Mesendoderm (in vitro differentiated cells): ENCODE measurements around the gene IL11RA.
A peak's percentile ranks its signal among the peaks of the same experiment; 100 is the strongest.

Experiments
- DNase-seq: peaks from one replicate; pipeline ENCODE4 v3.0.0; 2013
- H2AK5ac ChIP-seq: 2 replicates; pipeline ENCODE4 v1.6.1; 2013; ENCODE audit warnings: low read length, inconsistent platforms
- H2BK120ac ChIP-seq: 2 replicates; pipeline ENCODE4 v1.6.1; 2013; ENCODE audit warnings: low read depth, mild to moderate bottlenecking, low read length, moderate library complexity, mixed read lengths
- H2BK15ac ChIP-seq: replicated peaks from 2 replicates; pipeline ENCODE4 v1.6.1; 2013; ENCODE audit warnings: low read depth, mild to moderate bottlenecking, moderate library complexity
- H2BK5ac ChIP-seq: 2 replicates; pipeline ENCODE4 v1.6.1; 2013; ENCODE audit warnings: low read length, inconsistent platforms
- H3K18ac ChIP-seq: 2 replicates; pipeline ENCODE4 v1.6.1; 2013; ENCODE audit warnings: mild to moderate bottlenecking, low read length, mixed read lengths
- H3K23ac ChIP-seq: one replicate; pipeline ENCODE4 v1.6.1; 2013; ENCODE audit warnings: low read length
- H3K27ac ChIP-seq: 2 replicates; pipeline ENCODE4 v1.5.1; 2013; ENCODE audit warnings: low read depth, mild to moderate bottlenecking, inconsistent platforms, low read length, moderate library complexity
- H3K27me3 ChIP-seq: 2 replicates; pipeline ENCODE4 v1.6.1; 2013; ENCODE audit warnings: low read length, control low read depth, mild to moderate bottlenecking, inconsistent platforms; ENCODE audit not compliant: insufficient read depth, poor library complexity
- H3K36me3 ChIP-seq: 2 replicates; pipeline ENCODE4 v1.6.1; 2013; ENCODE audit warnings: low read length, inconsistent platforms; ENCODE audit not compliant: control insufficient read depth, insufficient read depth
- H3K4ac ChIP-seq: one replicate; pipeline ENCODE4 v1.6.1; 2013; ENCODE audit warnings: low read depth, mild to moderate bottlenecking, low read length, moderate library complexity
- H3K4me1 ChIP-seq: 2 replicates; pipeline ENCODE4 v1.6.1; 2013; ENCODE audit warnings: low read depth, low read length, inconsistent platforms; ENCODE audit not compliant: control insufficient read depth
- H3K4me2 ChIP-seq: 2 replicates; pipeline ENCODE4 v1.6.1; 2013; ENCODE audit warnings: low read length
- H3K4me3 ChIP-seq: 2 replicates; pipeline ENCODE4 v1.5.1; 2013; ENCODE audit warnings: mild to moderate bottlenecking, low read length
- H3K56ac ChIP-seq: one replicate; pipeline ENCODE4 v1.6.1; 2013; ENCODE audit warnings: low read length
- H3K79me1 ChIP-seq: 2 replicates; pipeline ENCODE4 v1.6.1; 2013; ENCODE audit warnings: low read length, inconsistent platforms
- H3K79me2 ChIP-seq: 2 replicates; pipeline ENCODE4 v1.6.1; 2013; ENCODE audit warnings: mild to moderate bottlenecking, low read length; ENCODE audit not compliant: control insufficient read depth, insufficient read depth
- H3K9ac ChIP-seq: 2 replicates; pipeline ENCODE4 v1.6.1; 2013; ENCODE audit warnings: low read length, inconsistent platforms
- H4K5ac ChIP-seq: one replicate; pipeline ENCODE4 v1.6.1; 2013; ENCODE audit warnings: low read length
- H4K8ac ChIP-seq: one replicate; pipeline ENCODE4 v1.6.1; 2013; ENCODE audit warnings: low read depth, mild to moderate bottlenecking, control low read depth, low read length, moderate library complexity
- WGBS: extraction: QIAGEN DNeasy Blood & Tissue Kit; methylation state at CpG from one replicate; pipeline ENCODE4 v1.1.7; 2013; ENCODE audit warnings: low lambda C conversion rate, missing lambda C conversion rate; ENCODE audit not compliant: insufficient coverage; ENCODE audit errors: extremely low coverage; 5-methylcytosine and 5-hydroxymethylcytosine counted together

IL11RA gene

DNA sequence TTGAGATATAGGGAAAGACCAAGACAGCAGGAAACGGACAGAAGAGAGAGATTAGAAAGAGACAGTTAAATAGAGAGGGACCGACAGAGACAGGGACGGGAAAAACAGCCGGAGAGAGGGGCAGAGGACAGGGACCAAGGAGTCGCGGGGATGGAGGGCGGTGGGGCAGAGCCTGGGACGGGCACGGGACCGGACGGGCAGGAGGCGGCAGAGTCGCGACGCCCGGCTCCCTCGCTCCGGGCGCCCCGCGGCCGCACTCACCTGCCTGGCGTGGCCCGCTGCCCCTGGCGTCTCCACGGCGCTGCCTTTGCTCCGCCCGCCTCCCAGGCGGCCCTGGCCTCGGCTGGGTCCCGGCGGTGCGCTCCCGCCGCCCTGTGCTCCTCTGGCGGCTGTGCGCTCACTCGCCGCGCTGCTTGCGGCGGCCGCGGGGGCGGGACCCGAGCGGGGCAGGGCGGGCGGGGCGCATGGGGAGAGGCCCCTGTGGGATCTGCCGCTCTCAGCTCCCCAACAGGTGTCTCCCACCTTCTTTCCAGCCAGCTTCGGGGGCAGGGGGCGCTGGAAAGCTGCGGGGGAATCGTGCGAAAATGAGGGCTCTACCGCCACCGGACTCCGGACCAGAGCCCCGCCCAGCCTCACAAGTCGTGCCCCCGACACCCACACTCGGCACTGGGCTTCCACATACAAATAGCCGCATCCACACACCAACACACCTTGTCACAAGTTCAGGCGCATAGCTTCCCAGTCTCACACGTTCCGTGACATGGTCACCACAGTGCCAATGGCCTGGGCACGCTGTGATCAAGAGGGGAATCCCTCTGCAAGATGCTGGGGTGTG lies 23.1 kb upstream of the IL11RA start, which contains the start of gene ARID3C:
TSS of gene ARID3C (minus strand) at position 411 of the 835 bp plus-strand sequence. CDS start 1,052 bp downstream, outside the sequence.
- Histone ChIP-seq H3K79me1 (no peaks in the 10 kb centered on the region), H3K4me3 (no peak within 1 kb of the TSS), H3K23ac (peak within 1 kb of the TSS; percentile 66), H3K27ac (no peak within 1 kb of the TSS), H4K5ac (no peak within 1 kb of the TSS), H3K56ac (no peak within 1 kb of the TSS), H2BK15ac (no peak within 1 kb of the TSS), H2BK5ac (no peak within 1 kb of the TSS), H2AK5ac (no peak within 1 kb of the TSS), H2BK120ac (no peak within 1 kb of the TSS), H4K8ac (no peak within 1 kb of the TSS), H3K4me2 (peak within 1 kb of the TSS; percentile 25), H3K4ac (no peak within 1 kb of the TSS), H3K18ac (no peak within 1 kb of the TSS), H3K79me2 (no peaks in the 10 kb centered on the region), H3K27me3 (peaks cover 65% of the 10 kb centered on the region), H3K36me3 (no peaks in the 10 kb centered on the region), H3K4me1 (peaks cover 2% of the 10 kb centered on the region), H3K9ac (no peak within 1 kb of the TSS)
- no peak for DNase-seq
- WGBS = no CpG with 5 or more reads among the region's 69 CpGs

DNA sequence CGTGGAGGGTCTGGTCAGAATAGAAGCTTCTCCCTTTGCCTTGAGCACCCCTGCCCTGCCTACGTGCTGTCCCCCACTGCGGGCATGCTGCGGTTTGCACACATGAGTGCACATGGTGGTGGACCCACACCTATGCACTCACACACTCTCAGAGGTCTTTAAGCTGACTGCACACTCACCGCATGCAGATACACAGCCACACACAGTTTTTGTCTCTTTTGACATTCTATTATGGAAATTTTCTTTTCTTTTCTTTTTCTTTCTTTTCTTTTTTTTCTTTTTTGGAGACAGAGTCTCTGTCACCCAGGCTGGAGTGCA lies 22.5 kb upstream of the IL11RA start:
- no peak overlapping the region for H2BK120ac ChIP-seq
- peaks cover 61% of the 10 kb centered on the region for H3K27me3 ChIP-seq
- no peaks in the 10 kb centered on the region for H3K79me1 ChIP-seq
- no peak for DNase-seq
- H3K4ac ChIP-seq = no peak overlapping the region
- H3K79me2 ChIP-seq = no peaks in the 10 kb centered on the region
- H3K4me3 ChIP-seq = no peak overlapping the region
- H3K27ac ChIP-seq = no peak overlapping the region
- no peak overlapping the region for H3K18ac ChIP-seq
- no peak overlapping the region for H2BK5ac ChIP-seq
- H3K4me1 ChIP-seq = peaks cover 2% of the 10 kb centered on the region
- H4K5ac ChIP-seq = no peak overlapping the region
- H3K36me3 ChIP-seq = no peaks in the 10 kb centered on the region
- H2BK15ac ChIP-seq = no peak overlapping the region
- H3K4me2 ChIP-seq = no peak overlapping the region
- H4K8ac ChIP-seq = no peak overlapping the region
- no peak overlapping the region for H3K23ac ChIP-seq
- no peak overlapping the region for H3K9ac ChIP-seq
- WGBS = no CpG with 5 or more reads among the region's 5 CpGs
- no peak overlapping the region for H3K56ac ChIP-seq
- no peak overlapping the region for H2AK5ac ChIP-seq

DNA sequence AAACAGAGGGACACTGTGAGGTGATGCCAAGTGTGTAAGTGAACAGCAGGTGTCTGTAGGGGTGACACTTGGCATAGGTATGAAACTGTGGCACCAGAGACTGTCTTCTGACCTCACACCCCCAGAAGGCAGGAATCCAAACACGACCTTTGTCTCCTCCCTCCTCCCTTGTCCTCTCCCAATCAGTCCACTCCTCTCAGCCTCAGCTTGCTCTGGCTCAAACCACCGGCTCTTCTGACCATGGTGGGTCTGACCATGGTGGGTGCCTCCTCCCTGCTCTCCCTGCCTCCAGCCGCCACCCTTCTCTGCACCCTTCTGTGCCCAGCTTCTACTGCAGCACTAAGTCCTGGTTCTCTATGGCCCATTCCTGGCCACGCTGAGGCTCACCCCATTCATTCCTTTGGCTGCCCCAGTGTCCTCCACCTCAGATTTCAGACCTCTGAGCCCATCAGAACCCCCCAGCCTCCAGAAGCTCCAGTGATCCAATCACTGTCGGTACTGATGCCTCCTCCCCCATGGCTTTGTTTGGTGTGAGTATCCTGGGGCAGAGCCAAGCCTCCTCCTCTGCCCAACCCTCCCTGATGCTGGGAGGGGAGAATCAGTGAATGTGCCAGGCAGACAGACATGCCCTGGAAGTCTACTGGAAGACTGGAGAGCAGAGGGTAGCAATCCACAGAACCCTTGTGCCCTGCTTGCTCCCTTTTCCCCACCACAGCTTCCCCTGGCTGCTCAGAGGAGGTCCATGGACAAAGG lies 21.4 kb upstream of the IL11RA start:
- peaks cover 53% of the 10 kb centered on the region for H3K27me3 ChIP-seq
- H3K79me1 ChIP-seq = no peaks in the 10 kb centered on the region
- no peak overlapping the region for H2BK5ac ChIP-seq
- H3K27ac ChIP-seq = no peak overlapping the region
- no CpG with 5 or more reads among the region's 5 CpGs for WGBS
- no peak overlapping the region for H4K5ac ChIP-seq
- no peak overlapping the region for H3K23ac ChIP-seq
- H2BK120ac ChIP-seq = no peak overlapping the region
- no peak overlapping the region for H2AK5ac ChIP-seq
- no peak for DNase-seq
- no peak overlapping the region for H2BK15ac ChIP-seq
- H4K8ac ChIP-seq = no peak overlapping the region
- no peaks in the 10 kb centered on the region for H3K79me2 ChIP-seq
- H3K4me3 ChIP-seq = no peak overlapping the region
- H3K56ac ChIP-seq = no peak overlapping the region
- peaks cover 4% of the 10 kb centered on the region for H3K36me3 ChIP-seq
- no peak overlapping the region for H3K18ac ChIP-seq
- H3K4me2 ChIP-seq = no peak overlapping the region
- no peak overlapping the region for H3K9ac ChIP-seq
- peaks cover 2% of the 10 kb centered on the region for H3K4me1 ChIP-seq
- H3K4ac ChIP-seq = no peak overlapping the region

DNA sequence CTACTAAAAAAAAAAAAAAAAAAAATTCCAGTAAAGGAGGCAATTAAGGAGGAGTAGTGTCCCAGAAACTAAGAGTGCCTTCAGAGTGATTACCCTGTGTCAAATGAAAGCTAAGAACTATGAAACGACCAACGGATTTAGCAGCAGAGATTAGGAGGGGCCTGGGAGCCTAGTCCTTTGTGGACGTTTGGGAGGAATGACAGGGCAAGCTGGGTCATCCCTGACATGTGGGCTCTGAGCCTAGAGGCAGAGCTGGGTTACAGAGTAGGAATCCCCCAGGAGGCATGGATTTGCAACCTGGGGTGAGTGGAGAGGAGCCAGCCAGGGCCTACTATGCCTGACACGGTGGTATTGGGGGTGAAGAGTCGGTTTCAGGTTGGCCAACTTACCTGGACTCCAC lies 18.8 kb upstream of the IL11RA start:
- peaks cover 4% of the 10 kb centered on the region for H3K79me1 ChIP-seq
- H3K18ac ChIP-seq = no peak overlapping the region
- no peak overlapping the region for H4K8ac ChIP-seq
- no peak overlapping the region for H2AK5ac ChIP-seq
- no peak overlapping the region for H3K4ac ChIP-seq
- peaks cover 3% of the 10 kb centered on the region for H3K4me1 ChIP-seq
- peaks cover 4% of the 10 kb centered on the region for H3K36me3 ChIP-seq
- H2BK5ac ChIP-seq = no peak overlapping the region
- no peak overlapping the region for H2BK120ac ChIP-seq
- no peak overlapping the region for H2BK15ac ChIP-seq
- H3K4me2 ChIP-seq = no peak overlapping the region
- H4K5ac ChIP-seq = no peak overlapping the region
- DNase-seq = no peak
- H3K27ac ChIP-seq = no peak overlapping the region
- H3K56ac ChIP-seq = no peak overlapping the region
- no CpG with 5 or more reads among the region's 5 CpGs for WGBS
- H3K27me3 ChIP-seq = peaks cover 27% of the 10 kb centered on the region
- no peak overlapping the region for H3K9ac ChIP-seq
- H3K4me3 ChIP-seq = no peak overlapping the region
- H3K79me2 ChIP-seq = peaks cover 2% of the 10 kb centered on the region
- H3K23ac ChIP-seq = no peak overlapping the region

DNA sequence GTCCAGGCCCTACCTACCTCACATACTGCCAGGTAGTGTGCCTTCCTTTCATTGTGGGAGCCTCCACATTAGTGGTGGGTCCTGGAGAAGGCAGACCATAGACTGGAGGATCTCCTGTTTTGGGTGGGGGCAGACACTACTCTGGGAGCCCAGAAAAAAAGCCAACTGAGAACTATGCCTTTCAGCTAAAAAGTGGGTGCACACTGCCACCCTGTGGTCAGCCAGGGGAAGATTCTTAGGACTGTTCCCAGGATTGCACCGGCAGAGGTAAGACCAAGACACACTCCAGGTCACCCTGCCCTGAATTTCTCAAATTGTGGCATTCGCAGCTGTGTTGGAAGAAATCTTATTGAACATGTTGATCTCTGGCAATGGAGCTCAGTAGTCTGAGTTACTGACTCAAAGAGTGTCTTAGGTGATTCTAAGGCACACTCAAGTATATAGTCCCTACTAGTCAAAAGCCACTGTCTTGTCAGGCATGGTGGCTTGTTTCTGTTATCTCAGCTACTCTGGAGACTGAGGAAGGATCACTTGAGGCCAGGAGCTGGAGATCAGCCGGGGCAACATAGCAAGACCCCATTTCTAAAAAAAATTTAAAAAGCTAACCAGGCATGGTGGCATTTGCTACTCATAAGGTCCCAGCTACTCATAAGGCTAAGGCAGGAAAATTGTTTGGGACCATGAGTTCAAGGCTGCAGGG lies 18.0 kb upstream of the IL11RA start:
- peak; percentile 80 for DNase-seq
- Histone ChIP-seq H4K5ac (no peak overlapping the region), H2AK5ac (peak overlapping the region; percentile 88), H3K56ac (peak overlapping the region; percentile 73), H4K8ac (no peak overlapping the region), H2BK5ac (no peak overlapping the region), H3K4me3 (no peak overlapping the region), H3K79me1 (peaks cover 4% of the 10 kb centered on the region), H3K23ac (no peak overlapping the region), H2BK15ac (no peak overlapping the region), H3K4me2 (no peak overlapping the region), H3K4ac (no peak overlapping the region), H3K36me3 (peaks cover 4% of the 10 kb centered on the region), H2BK120ac (no peak overlapping the region), H3K4me1 (peaks cover 4% of the 10 kb centered on the region), H3K27me3 (peaks cover 21% of the 10 kb centered on the region), H3K9ac (peak overlapping the region; percentile 44), H3K79me2 (peaks cover 2% of the 10 kb centered on the region), H3K27ac (no peak overlapping the region), H3K18ac (no peak overlapping the region)
- no CpG with 5 or more reads among the region's 3 CpGs for WGBS
